Measurements from ENCODE around the gene HBEGF. TPM values are rescaled to one million over a fixed set of nuclear protein-coding genes. Genes with fewer than 3 reads are reported as not detected.

Gene HBEGF
- total and polyA plus RNA-seq, 12 donors = 0.54 to 9.8 (median 5.0) TPM

GRCh38 chr5:140293091-140293848, 53.1 kb downstream of the HBEGF start:
- H3K4me1 ChIP-seq (replicated peaks in 1 of 2) = peaks cover 0 to 36% of the 10 kb centered on the region in 2 donors
- peak overlapping the region in 2 of 5 donors; percentile 3 to 46 for H3K27ac ChIP-seq
- no peak overlapping the region for H3K4me3 ChIP-seq
- H3K27me3 ChIP-seq = no peaks in the 10 kb centered on the region
- 55 to 69% (median 60%) methylated on average over 4 of the region's 4 CpGs for WGBS, 4 donors
- intact Hi-C loops (cut with DNase I) = no loop called here
- H3K9me3 ChIP-seq (replicated peaks in 1 of 3) = no peaks in the 10 kb centered on the region
- H3K36me3 ChIP-seq (replicated peaks in 1 of 2) = no peaks in the 10 kb centered on the region
- TF ChIP-seq CTCF (IDR thresholded peaks at IDR 0.05) (no peak), POLR2A (IDR thresholded peaks at IDR 0.05) (no peak)
- DNase-seq = no peak

- peaks cover 0 to 34% of the 10 kb centered on the region in 2 donors for H3K4me1 ChIP-seq (replicated peaks in 1 of 2)
- no peak overlapping the region for H3K4me3 ChIP-seq
- no peaks in the 10 kb centered on the region for H3K9me3 ChIP-seq (replicated peaks in 1 of 3)
- intact Hi-C loops (cut with DNase I) = no loop called here
- TF ChIP-seq POLR2A (IDR thresholded peaks at IDR 0.05) = no peak
- no peak for TF ChIP-seq CTCF (IDR thresholded peaks at IDR 0.05)
- no peaks in the 10 kb centered on the region for H3K27me3 ChIP-seq
- WGBS, 4 donors = 91 to 100% (median 92%) methylated on average over 1 of the region's 1 CpG
- DNase-seq = no peak
- peak overlapping the region in 1 of 5 donors; percentile 2 for H3K27ac ChIP-seq
- no peaks in the 10 kb centered on the region for H3K36me3 ChIP-seq (replicated peaks in 1 of 2)
Measured at GRCh38 chr5:140292212-140293036, 54.0 kb downstream of the HBEGF start.

GRCh38 chr5:140287801-140288521, 58.4 kb downstream of the HBEGF start:
- Histone ChIP-seq H3K9me3 (replicated peaks in 1 of 3) (no peaks in the 10 kb centered on the region), H3K36me3 (replicated peaks in 1 of 2) (no peaks in the 10 kb centered on the region), H3K27me3 (no peaks in the 10 kb centered on the region), H3K4me3 (no peak overlapping the region), H3K4me1 (replicated peaks in 1 of 2) (peaks cover 4 to 27% of the 10 kb centered on the region in 2 donors), H3K27ac (no peak overlapping the region)
- TF ChIP-seq CTCF (IDR thresholded peaks at IDR 0.05) = no peak
- TF ChIP-seq POLR2A (IDR thresholded peaks at IDR 0.05) = no peak
- DNase-seq = no peak
- intact Hi-C loops (cut with DNase I) = no loop called here
- WGBS, 4 donors = 87 to 92% (median 90%) methylated on average over 7 of the region's 7 CpGs

GRCh38 chr5:140286424-140286823, 60.0 kb downstream of the HBEGF start:
- no peak for DNase-seq
- intact Hi-C loops (cut with DNase I) = no loop called here
- Histone ChIP-seq H3K27ac (no peak overlapping the region), H3K4me1 (replicated peaks in 1 of 2) (peaks cover 4 to 20% of the 10 kb centered on the region in 2 donors), H3K27me3 (no peaks in the 10 kb centered on the region), H3K36me3 (replicated peaks in 1 of 2) (no peaks in the 10 kb centered on the region), H3K9me3 (replicated peaks in 1 of 3) (no peaks in the 10 kb centered on the region), H3K4me3 (no peak overlapping the region)
- WGBS, 4 donors = 83 to 95% (median 94%) methylated on average over 2 to 5 of the region's 5 CpGs
- TF ChIP-seq POLR2A (IDR thresholded peaks at IDR 0.05) = no peak
- no peak for TF ChIP-seq CTCF (IDR thresholded peaks at IDR 0.05)
